Measurements from ENCODE around the gene THTPA.

The THTPA gene

DNA sequence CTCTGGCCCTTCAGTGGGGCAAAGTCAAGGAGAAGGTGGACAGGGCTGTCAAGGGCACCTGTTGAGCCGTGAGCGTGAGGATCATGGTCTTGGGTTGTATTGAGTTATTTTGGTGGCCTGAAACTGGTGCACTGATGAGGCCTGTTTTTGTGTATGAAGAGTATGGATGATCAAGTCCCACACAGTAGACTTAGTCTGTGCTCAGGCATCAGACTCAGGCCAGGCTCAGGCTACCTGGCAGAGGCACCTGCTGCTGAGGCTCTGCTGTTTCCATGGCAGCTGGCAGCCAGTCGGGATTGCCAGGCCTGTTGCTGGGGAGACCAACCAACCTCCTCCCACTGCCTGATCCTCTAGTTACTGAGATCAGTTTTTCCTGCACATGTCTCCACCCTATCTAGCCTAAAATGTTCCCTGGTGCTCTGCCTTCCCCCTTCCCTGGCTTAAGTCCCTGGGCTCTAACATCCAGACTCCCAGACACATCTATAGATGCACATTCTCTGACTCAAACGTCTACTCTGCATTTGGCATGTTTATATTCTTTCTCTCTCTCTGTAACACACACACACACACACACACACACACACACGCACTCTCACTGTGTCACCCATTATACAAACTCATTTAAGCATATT, 17.4 kb downstream of the THTPA start:
- TF ChIP-seq, protein P1, sequence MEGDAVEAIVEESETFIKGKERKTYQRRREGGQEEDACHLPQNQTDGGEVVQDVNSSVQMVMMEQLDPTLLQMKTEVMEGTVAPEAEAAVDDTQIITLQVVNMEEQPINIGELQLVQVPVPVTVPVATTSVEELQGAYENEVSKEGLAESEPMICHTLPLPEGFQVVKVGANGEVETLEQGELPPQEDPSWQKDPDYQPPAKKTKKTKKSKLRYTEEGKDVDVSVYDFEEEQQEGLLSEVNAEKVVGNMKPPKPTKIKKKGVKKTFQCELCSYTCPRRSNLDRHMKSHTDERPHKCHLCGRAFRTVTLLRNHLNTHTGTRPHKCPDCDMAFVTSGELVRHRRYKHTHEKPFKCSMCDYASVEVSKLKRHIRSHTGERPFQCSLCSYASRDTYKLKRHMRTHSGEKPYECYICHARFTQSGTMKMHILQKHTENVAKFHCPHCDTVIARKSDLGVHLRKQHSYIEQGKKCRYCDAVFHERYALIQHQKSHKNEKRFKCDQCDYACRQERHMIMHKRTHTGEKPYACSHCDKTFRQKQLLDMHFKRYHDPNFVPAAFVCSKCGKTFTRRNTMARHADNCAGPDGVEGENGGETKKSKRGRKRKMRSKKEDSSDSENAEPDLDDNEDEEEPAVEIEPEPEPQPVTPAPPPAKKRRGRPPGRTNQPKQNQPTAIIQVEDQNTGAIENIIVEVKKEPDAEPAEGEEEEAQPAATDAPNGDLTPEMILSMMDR (conservative IDR thresholded peaks at IDR 0.05; ENCODE audit: control insufficient read depth, insufficient read depth, low read depth, low read length), result no peak
- no peak overlapping the region for H3K4me3 ChIP-seq (ENCODE audit: control insufficient read depth, low read depth, low read length)
- no peak for DNase-seq (ENCODE audit: low read depth)

DNA sequence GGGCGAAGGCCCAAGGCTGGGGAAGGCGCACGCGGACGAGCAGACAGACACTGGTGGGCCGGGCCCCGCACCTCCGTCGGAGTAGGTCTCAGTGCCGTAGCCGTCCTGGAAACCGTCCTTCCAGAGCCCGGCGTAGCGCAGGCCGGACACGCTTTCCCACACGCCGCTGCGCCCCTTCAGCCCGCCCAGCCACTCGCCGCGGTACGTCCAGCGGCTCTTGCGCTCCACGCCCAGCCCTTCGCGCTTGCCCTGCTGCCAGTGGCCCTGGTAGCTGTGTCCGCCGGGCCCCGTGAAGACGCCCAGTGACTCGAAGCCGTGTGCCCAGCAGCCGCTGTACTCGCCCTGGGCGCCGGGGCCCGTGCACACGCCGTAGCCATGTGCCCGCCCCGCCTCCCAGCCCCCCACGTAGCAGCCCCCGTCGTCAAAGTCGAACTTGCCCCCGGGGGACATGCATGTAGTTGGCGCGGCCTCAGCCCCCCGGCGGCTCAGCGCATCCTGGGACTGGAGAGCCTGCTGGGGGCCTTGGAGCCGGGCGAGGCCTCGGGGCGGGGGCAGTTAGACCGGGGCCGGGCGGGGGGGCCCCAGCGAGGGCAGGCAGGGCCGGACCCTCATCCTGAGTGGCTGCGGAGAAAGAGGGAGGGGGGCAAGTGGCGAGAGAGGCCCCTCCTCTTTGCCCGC, 21.1 kb downstream of the THTPA start:
- TF ChIP-seq, protein P1 (conservative IDR thresholded peaks at IDR 0.05; ENCODE audit: control insufficient read depth, insufficient read depth, low read depth, low read length), result no peak
- no peak overlapping the region for H3K4me3 ChIP-seq (ENCODE audit: control insufficient read depth, low read depth, low read length)
- no peak for DNase-seq (ENCODE audit: low read depth)

DNA sequence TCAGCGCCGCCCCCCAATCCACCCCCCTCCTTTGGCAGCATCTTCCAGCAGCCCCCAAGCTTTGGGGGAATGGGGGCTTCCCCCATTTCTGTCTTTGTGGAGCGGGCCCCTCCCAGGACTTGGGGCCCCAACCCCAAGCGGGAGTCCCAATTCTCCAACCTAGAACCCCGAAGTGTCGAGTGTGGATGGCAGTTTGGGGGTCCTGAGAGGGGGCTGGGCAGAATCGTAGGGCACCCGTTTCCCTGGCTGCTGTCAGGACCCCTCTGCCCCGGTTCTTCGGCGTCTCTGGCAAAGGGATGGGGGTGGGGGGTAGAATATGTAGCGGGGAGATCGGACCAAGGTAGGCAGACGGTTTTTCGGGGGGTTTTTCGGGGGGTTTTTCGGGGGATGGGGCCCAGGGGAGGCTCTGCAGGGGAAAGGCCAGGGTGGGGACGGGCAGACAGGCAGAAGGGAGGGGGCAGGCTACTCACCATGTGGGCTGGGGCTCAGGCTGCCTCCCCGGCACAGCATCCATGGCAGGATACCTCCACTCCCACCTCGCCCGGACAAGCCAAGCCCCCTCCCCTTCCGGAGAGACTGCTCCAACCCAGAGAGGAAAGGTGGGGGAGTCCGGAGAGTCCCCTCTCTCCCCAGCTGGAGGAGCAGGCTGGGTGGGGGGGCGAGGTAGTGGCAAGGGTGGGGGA, 21.8 kb downstream of the THTPA start:
- TF ChIP-seq, protein P1 (conservative IDR thresholded peaks at IDR 0.05; ENCODE audit: control insufficient read depth, insufficient read depth, low read depth, low read length), result no peak
- no peak for DNase-seq (ENCODE audit: low read depth)
- no peak overlapping the region for H3K4me3 ChIP-seq (ENCODE audit: control insufficient read depth, low read depth, low read length)

DNA sequence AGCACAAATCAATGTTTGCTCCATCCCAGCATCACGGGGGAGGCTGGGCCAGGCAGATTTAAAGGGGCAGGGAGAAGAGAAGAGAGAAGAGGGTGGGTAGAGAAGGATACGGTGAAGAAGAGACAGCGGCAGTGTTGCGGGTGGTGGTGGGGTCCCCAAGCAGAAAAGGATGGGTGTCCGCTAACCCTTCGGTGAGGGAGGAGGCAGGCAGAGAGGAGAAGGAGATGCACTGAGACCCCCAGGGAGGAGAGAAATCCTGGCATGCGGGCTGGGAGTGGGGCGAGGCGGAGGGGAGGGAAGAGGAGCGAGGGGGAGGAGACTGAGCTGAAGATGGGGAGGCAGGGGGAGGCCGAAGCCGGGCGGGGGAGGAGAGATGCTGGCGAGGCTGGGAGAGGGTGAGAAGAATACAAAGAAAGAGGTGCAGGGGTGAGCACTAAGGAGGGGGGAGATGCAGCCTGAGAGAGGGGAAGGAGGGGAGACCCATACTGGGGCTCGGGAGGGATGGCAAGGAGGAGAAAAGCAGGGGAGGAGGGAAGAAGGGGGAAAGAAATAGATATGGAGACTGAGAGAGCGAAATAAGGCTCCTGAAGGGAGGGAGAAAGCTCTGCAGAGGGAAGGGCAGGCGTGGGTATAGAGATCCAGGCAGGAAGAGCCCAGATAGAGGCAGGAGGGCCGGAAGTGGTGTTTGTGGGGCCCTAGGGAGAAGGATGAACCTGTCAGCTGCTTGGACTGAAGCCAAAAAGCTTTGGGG, 22.7 kb downstream of the THTPA start, which contains the start of gene JPH4:
Gene JPH4, minus strand, starts transcription at position 231 of the 751 bp plus-strand sequence. CDS start 1,337 bp downstream, outside the sequence.
- no peak for DNase-seq (ENCODE audit: low read depth)
- no peak within 1 kb of the TSS for H3K4me3 ChIP-seq (ENCODE audit: control insufficient read depth, low read depth, low read length)
- TF ChIP-seq, protein P1 (conservative IDR thresholded peaks at IDR 0.05; ENCODE audit: control insufficient read depth, insufficient read depth, low read depth, low read length), result no peak

DNA sequence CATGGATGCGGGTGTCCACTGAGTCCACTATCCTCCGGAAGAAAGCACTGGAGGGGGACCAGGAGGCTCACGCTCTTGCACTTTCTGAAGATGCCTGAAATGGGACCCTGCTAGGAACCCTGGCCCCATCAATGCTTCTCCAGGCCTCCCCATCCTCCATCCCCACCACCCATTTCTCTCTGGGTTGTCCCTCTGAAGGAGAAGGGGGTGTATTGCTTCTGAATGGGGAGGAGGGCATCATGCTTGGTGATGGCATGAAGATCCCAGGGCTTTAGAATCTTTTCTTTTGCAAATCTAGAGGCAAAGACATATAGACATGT, 23.2 kb downstream of the THTPA start:
- TF ChIP-seq, protein P1 (conservative IDR thresholded peaks at IDR 0.05; ENCODE audit: control insufficient read depth, insufficient read depth, low read depth, low read length), result no peak
- no peak for DNase-seq (ENCODE audit: low read depth)
- H3K4me3 ChIP-seq (ENCODE audit: control insufficient read depth, low read depth, low read length), result no peak overlapping the region

DNA sequence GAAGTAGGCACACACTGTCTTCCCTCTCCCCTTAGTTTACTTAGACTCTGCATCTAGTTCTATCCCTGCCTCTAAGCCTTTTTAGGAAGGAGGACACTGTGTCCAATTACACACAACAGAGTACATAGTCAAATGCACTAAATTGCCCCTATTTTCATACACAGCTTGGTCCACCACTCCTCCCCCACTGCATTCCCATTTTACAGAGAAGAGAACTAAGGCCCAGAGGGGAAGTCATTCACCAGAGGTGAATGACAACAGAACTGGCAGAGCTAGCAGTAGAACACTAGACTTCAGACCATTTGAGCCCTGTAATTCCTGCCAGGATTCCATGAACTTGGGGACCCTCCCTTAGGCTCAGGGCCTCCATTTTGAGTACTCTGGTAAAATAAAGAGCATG, 23.7 kb downstream of the THTPA start:
- no peak overlapping the region for H3K4me3 ChIP-seq (ENCODE audit: control insufficient read depth, low read depth, low read length)
- TF ChIP-seq, protein P1 (conservative IDR thresholded peaks at IDR 0.05; ENCODE audit: control insufficient read depth, insufficient read depth, low read depth, low read length), result no peak
- no peak for DNase-seq (ENCODE audit: low read depth)
